ENCODE results near the gene FRMD4A. TPM values are rescaled to one million over a fixed set of nuclear protein-coding genes. Genes with fewer than 3 reads are reported as not detected.

FRMD4A gene
- total RNA-seq, 1 experiment from 2014 or later = 18.3 TPM

DNA sequence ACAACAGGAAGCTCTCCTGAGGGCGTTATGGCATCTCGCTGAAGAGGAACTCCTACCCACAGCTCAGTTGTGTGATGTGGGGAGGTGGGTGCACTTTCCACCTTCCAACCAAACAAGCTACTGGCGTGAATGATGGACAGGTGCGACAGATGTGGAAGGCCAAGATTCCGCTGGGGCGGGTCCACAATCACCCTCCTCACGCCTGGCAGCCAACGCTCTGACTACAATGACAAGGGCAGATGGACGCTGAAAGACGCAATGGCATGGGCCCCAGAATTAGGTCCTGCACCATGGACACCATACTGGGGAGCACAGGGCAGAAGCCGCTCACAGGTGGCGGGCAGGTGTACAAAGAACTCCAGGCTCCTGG lies 461.4 kb downstream of the FRMD4A start:
- Histone ChIP-seq H3K27ac (no peak overlapping the region), H3K36me3 (ENCODE audit: low read depth) (no peaks in the 10 kb centered on the region), H3K4me2 (no peak overlapping the region), H3F3A (ENCODE audit: insufficient read depth, low read depth) (peaks cover 27% of the 10 kb centered on the region), H3K9me3 (ENCODE audit: insufficient read depth, low read depth) (no peaks in the 10 kb centered on the region), H2AFZ (no peak overlapping the region), H3K4me3 (no peak overlapping the region), H3K9me2 (ENCODE audit: insufficient read depth) (no peaks in the 10 kb centered on the region), H3K27me3 (ENCODE audit: insufficient read depth, low read depth) (no peaks in the 10 kb centered on the region), H3K4me1 (replicated peaks; ENCODE audit: insufficient read depth) (peaks cover 27% of the 10 kb centered on the region), H3K79me2 (ENCODE audit: low read depth) (no peaks in the 10 kb centered on the region), H4K20me1 (ENCODE audit: insufficient read depth) (no peaks in the 10 kb centered on the region)
- no peak for TF ChIP-seq EZH2 (IDR thresholded peaks at IDR 0.05; ENCODE audit: low read depth)
- TF ChIP-seq, protein P1, sequence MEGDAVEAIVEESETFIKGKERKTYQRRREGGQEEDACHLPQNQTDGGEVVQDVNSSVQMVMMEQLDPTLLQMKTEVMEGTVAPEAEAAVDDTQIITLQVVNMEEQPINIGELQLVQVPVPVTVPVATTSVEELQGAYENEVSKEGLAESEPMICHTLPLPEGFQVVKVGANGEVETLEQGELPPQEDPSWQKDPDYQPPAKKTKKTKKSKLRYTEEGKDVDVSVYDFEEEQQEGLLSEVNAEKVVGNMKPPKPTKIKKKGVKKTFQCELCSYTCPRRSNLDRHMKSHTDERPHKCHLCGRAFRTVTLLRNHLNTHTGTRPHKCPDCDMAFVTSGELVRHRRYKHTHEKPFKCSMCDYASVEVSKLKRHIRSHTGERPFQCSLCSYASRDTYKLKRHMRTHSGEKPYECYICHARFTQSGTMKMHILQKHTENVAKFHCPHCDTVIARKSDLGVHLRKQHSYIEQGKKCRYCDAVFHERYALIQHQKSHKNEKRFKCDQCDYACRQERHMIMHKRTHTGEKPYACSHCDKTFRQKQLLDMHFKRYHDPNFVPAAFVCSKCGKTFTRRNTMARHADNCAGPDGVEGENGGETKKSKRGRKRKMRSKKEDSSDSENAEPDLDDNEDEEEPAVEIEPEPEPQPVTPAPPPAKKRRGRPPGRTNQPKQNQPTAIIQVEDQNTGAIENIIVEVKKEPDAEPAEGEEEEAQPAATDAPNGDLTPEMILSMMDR (conservative IDR thresholded peaks at IDR 0.05) = no peak
- intact Hi-C loops (cut with micrococcal nuclease; ENCODE audit: unreplicated experiment) = no loop called here
- no TSS peak for BruUV-seq (replicated peaks)
- ChIA-PET CTCF (interaction anchor here (0.5 kb wide), 1 partner anchor 12 kb away, joined by 3 read pairs; no protein-coding TSS in a partner anchor), POLR2A (ENCODE audit: unreplicated experiment) (no interaction called here)
- no peak for DNase-seq

DNA sequence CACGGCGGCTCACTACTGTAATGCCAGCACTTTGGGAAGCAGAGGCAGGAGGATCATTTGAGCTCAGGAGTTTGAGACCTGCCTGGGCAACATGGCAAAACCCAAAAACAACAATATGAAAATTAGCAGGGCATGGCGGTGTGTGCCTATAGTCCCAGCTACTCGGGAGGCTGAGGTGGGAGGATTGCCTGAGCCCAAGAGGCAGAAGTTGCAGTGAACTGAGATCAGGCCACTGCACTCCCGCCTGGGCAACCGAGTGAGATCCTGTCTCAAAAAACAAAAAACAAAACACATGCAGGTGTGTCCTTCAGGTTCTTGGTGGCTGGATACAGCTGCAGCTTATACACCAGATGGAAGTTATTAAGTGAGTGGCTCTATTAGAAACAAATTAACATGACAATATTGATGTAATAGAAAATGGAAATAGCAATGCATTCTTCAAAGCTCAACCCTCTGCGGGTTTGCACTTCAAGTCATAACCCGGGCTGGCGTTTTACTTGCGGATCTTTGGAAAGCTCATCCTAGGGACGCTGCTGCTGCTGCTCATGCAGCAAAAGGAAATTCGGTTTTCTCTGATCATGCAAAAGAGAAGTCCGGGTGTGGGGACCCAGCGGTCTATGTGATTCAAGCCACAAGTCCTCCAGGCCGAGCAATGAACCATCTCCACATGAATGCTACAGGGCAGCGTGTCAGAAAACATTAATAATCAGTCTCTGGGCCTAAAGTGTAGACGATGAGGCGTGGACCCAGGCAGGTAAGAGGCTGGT lies 462.0 kb downstream of the FRMD4A start:
- ChIA-PET POLR2A (ENCODE audit: unreplicated experiment) (no interaction called here), CTCF (interaction anchor here (0.5 to 0.6 kb wide), 2 partner anchors 13 to 1243 kb away, joined by 3 to 7 read pairs; no protein-coding TSS in a partner anchor)
- DNase-seq = no peak
- Histone ChIP-seq H3K4me1 (replicated peaks; ENCODE audit: insufficient read depth) (peaks cover 27% of the 10 kb centered on the region), H3K27me3 (ENCODE audit: insufficient read depth, low read depth) (no peaks in the 10 kb centered on the region), H2AFZ (no peak overlapping the region), H3K9me3 (ENCODE audit: insufficient read depth, low read depth) (no peaks in the 10 kb centered on the region), H3K4me2 (no peak overlapping the region), H3K27ac (no peak overlapping the region), H3K79me2 (ENCODE audit: low read depth) (no peaks in the 10 kb centered on the region), H3K4me3 (no peak overlapping the region), H3K36me3 (ENCODE audit: low read depth) (no peaks in the 10 kb centered on the region), H3K9me2 (ENCODE audit: insufficient read depth) (no peaks in the 10 kb centered on the region), H4K20me1 (ENCODE audit: insufficient read depth) (no peaks in the 10 kb centered on the region), H3F3A (ENCODE audit: insufficient read depth, low read depth) (peaks cover 27% of the 10 kb centered on the region)
- BruUV-seq (replicated peaks) = no TSS peak
- intact Hi-C loops (cut with micrococcal nuclease; ENCODE audit: unreplicated experiment) = no loop called here
- no peak for TF ChIP-seq EZH2 (IDR thresholded peaks at IDR 0.05; ENCODE audit: low read depth)
- TF ChIP-seq, protein P1 (conservative IDR thresholded peaks at IDR 0.05) = no peak

DNA sequence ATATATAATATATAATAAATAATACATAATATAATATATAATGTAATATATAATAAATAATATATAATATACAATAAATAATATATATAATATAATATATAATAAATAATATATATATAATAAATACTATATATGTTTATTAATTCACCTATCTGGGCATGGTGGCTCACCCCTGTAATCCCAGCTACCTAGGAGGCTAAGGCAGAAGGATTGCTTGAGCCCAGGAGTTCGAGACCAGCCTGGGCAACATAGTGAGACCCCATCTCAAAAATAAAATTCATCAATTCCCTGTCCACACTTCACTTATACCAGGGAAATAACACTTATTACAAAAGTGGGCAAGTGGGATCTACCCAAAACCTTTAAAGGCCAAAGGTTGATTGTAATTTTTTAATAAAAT lies 462.9 kb downstream of the FRMD4A start:
- no peak overlapping the region for H3K27ac ChIP-seq
- H3K4me2 ChIP-seq = no peak overlapping the region
- BruUV-seq (replicated peaks) = no TSS peak
- H3K9me2 ChIP-seq (ENCODE audit: insufficient read depth) = no peaks in the 10 kb centered on the region
- no peaks in the 10 kb centered on the region for H3K9me3 ChIP-seq (ENCODE audit: insufficient read depth, low read depth)
- H3K4me1 ChIP-seq (replicated peaks; ENCODE audit: insufficient read depth) = peaks cover 27% of the 10 kb centered on the region
- H3F3A ChIP-seq (ENCODE audit: insufficient read depth, low read depth) = peaks cover 27% of the 10 kb centered on the region
- H3K27me3 ChIP-seq (ENCODE audit: insufficient read depth, low read depth) = no peaks in the 10 kb centered on the region
- ChIA-PET POLR2A (ENCODE audit: unreplicated experiment) (no interaction called here), CTCF (no interaction called here)
- no peak for DNase-seq
- H3K36me3 ChIP-seq (ENCODE audit: low read depth) = no peaks in the 10 kb centered on the region
- H2AFZ ChIP-seq = no peak overlapping the region
- intact Hi-C loops (cut with micrococcal nuclease; ENCODE audit: unreplicated experiment) = no loop called here
- no peaks in the 10 kb centered on the region for H3K79me2 ChIP-seq (ENCODE audit: low read depth)
- TF ChIP-seq EZH2 (IDR thresholded peaks at IDR 0.05; ENCODE audit: low read depth) = no peak
- TF ChIP-seq, protein P1 (conservative IDR thresholded peaks at IDR 0.05) = no peak
- no peak overlapping the region for H3K4me3 ChIP-seq
- H4K20me1 ChIP-seq (ENCODE audit: insufficient read depth) = no peaks in the 10 kb centered on the region
